Measurements from ENCODE around the gene MAGEA12. TPM values are rescaled to one million over a fixed set of nuclear protein-coding genes. Genes with fewer than 3 reads are reported as not detected.

The MAGEA12 gene
- total and polyA plus RNA-seq, 9 of the 15 experiments (the other 6 are each of a cell fraction or from before 2014, with no cell fraction given), result 53.4 to 101 (median 80.4) TPM

GRCh38 chrX:152733261-152733975, at the start of gene MAGEA12, which contains the start of gene CSAG1 (continued):
- TF ChIP-seq GATA2 (CRISPR knock-in tag; IDR thresholded peaks at IDR 0.05) (no peak), ZNF668 (CRISPR knock-in tag; IDR thresholded peaks at IDR 0.05) (no peak), POLR2A (conservative IDR thresholded peaks at IDR 0.05) (0 out of 2 replicates have a peak, but pooled peaks have one; percentile 29), RBM34 (IDR thresholded peaks at IDR 0.05; ENCODE audit: borderline replicate concordance, insufficient read depth, low read length) (no peak), HMGN3 (IDR thresholded peaks at IDR 0.05; ENCODE audit: borderline replicate concordance, extremely low read depth, insufficient read length, low read depth, low read length) (no peak), XRCC5 (IDR thresholded peaks at IDR 0.05; ENCODE audit: low read depth, low read length) (no peak), ZKSCAN3 (CRISPR knock-in tag; IDR thresholded peaks at IDR 0.05) (no peak), LEF1 (IDR thresholded peaks at IDR 0.05) (no peak), MTA1 (IDR thresholded peaks at IDR 0.05; ENCODE audit: borderline replicate concordance) (peak; percentile 83; the same call in 1 of the 2 replicates), WHSC1 (IDR thresholded peaks at IDR 0.05; ENCODE audit: low read length) (no peak), NFXL1 (CRISPR knock-in tag; IDR thresholded peaks at IDR 0.05) (no peak), NFE2 (IDR thresholded peaks at IDR 0.05; ENCODE audit: low read depth) (no peak), ZNF518B (CRISPR knock-in tag; IDR thresholded peaks at IDR 0.05) (no peak), PRPF4 (IDR thresholded peaks at IDR 0.05; ENCODE audit: insufficient read depth, low read depth, low read length, poor library complexity, severe bottlenecking) (no peak), ZNF184 (CRISPR knock-in tag; IDR thresholded peaks at IDR 0.05) (no peak), E2F1 (CRISPR knock-in tag; IDR thresholded peaks at IDR 0.05) (no peak), RFX1 (IDR thresholded peaks at IDR 0.05) (no peak), ESRRA (IDR thresholded peaks at IDR 0.05; ENCODE audit: borderline replicate concordance, low read depth) (no peak; the same call in 1 of the 2 replicates), ZBTB17 (CRISPR knock-in tag; IDR thresholded peaks at IDR 0.05) (no peak), PRMT5 (CRISPR knock-in tag; IDR thresholded peaks at IDR 0.05) (no peak), EP300 (IDR thresholded peaks at IDR 0.05; ENCODE audit: low read length) (peak; percentile 5; the same call in 1 of the 2 replicates), CREM (IDR thresholded peaks at IDR 0.05; ENCODE audit: low read depth) (peak; percentile 97), FOXJ3 (CRISPR knock-in tag; IDR thresholded peaks at IDR 0.05) (no peak), ZNF589 (CRISPR knock-in tag; IDR thresholded peaks at IDR 0.05; ENCODE audit: low read depth) (no peak), NR3C1 (CRISPR knock-in tag; IDR thresholded peaks at IDR 0.05) (no peak), RUNX1 (IDR thresholded peaks at IDR 0.05; ENCODE audit: low read depth) (no peak), MYNN (IDR thresholded peaks at IDR 0.05) (no peak), MYNN (CRISPR knock-in tag; IDR thresholded peaks at IDR 0.05) (no peak)
